ENCODE results near the gene CNTNAP2. TPM values are rescaled to one million over a fixed set of nuclear protein-coding genes. Genes with fewer than 3 reads are reported as not detected.

CNTNAP2 gene
- total and polyA plus RNA-seq, 9 of the 15 experiments (the other 6 are each of a cell fraction or from before 2014, with no cell fraction given) = 0.04 to 0.62 (median 0.09) TPM; not detected in 4

GRCh38 chr7:148319316-148319808 is 2202.8 kb downstream of the CNTNAP2 start:
- no peak for FAIRE-seq
- ATAC-seq = no peak
- BruUV-seq (replicated peaks) = no TSS peak
- in situ Hi-C loops (cut with MboI) = no loop called here
- no peaks in the 10 kb centered on the region for H3K79me2 ChIP-seq (ENCODE audit: control insufficient read depth, insufficient read depth, low read length)
- H4K20me1 ChIP-seq (replicated peaks; ENCODE audit: control insufficient read depth, insufficient read depth, low read length) = no peaks in the 10 kb centered on the region
- TF ChIP-seq CBX8 (IDR thresholded peaks at IDR 0.05; ENCODE audit: borderline replicate concordance, extremely low read depth, low read depth, low read length, poor library complexity, severe bottlenecking) (no peak), HMGXB4 (CRISPR knock-in tag; IDR thresholded peaks at IDR 0.05) (no peak)
- H3K9ac ChIP-seq (ENCODE audit: insufficient read depth in 1 of 2, low read depth in 2 of 2, low read length in 2 of 2) = no peak overlapping the region
- ChIA-PET CTCF (ENCODE audit: low intra/inter-chr PET ratio) (no interaction called here), POLR2A (no interaction called here)
- H3K36me3 ChIP-seq (ENCODE audit: control insufficient read depth, insufficient read depth, low read length) = no peaks in the 10 kb centered on the region
- H3K9me1 ChIP-seq (ENCODE audit: control insufficient read depth, insufficient read depth, low read length) = no peaks in the 10 kb centered on the region
- no peak overlapping the region for H2AFZ ChIP-seq (ENCODE audit: low read depth, low read length)
- 0% methylated on average over 6 of the region's 6 CpGs for WGBS (ENCODE audit: insufficient coverage, low coverage, missing lambda C conversion rate)
- no peak for DNase-seq (ENCODE audit: extremely low read depth in 1 of 4, low spot score in 3 of 4)
- H3K27me3 ChIP-seq (ENCODE audit: control insufficient read depth in 2 of 2, insufficient read depth in 2 of 2, low read length in 2 of 2) = peaks cover 0 to 11% of the 10 kb centered on the region in 2 experiments; a peak in 3 of 5 replicates
- intact Hi-C loops (cut with micrococcal nuclease) = no loop called here
- no peaks in the 10 kb centered on the region for H3K4me1 ChIP-seq (replicated peaks in 1 of 2; ENCODE audit: control insufficient read depth in 2 of 2, insufficient read depth in 2 of 2, low read length in 2 of 2)
- H3K9me3 ChIP-seq (replicated peaks; ENCODE audit: control insufficient read depth, insufficient read depth, low read depth, low read length) = no peaks in the 10 kb centered on the region
- no peak overlapping the region for H3K4me2 ChIP-seq (ENCODE audit: insufficient read depth, low read length)
- H3K27ac ChIP-seq (ENCODE audit: extremely low read depth, low read depth, low read length) = no peak overlapping the region
- no peak overlapping the region for H3K4me3 ChIP-seq

GRCh38 chr7:148325208-148325607 is 2208.6 kb downstream of the CNTNAP2 start:
- no peak overlapping the region for H3K4me2 ChIP-seq (ENCODE audit: insufficient read depth, low read length)
- FAIRE-seq (no peak), DNase-seq (ENCODE audit: extremely low read depth in 1 of 4, low spot score in 3 of 4) (no peak), ATAC-seq (no peak)
- no peak overlapping the region for H2AFZ ChIP-seq (ENCODE audit: low read depth, low read length)
- no peaks in the 10 kb centered on the region for H3K9me1 ChIP-seq (ENCODE audit: control insufficient read depth, insufficient read depth, low read length)
- no peaks in the 10 kb centered on the region for H4K20me1 ChIP-seq (replicated peaks; ENCODE audit: control insufficient read depth, insufficient read depth, low read length)
- intact Hi-C loops (cut with micrococcal nuclease) (no loop called here), in situ Hi-C loops (cut with MboI) (no loop called here)
- BruUV-seq (replicated peaks) = no TSS peak
- no peak overlapping the region for H3K4me3 ChIP-seq
- H3K79me2 ChIP-seq (ENCODE audit: control insufficient read depth, insufficient read depth, low read length) = no peaks in the 10 kb centered on the region
- no peaks in the 10 kb centered on the region for H3K4me1 ChIP-seq (replicated peaks in 1 of 2; ENCODE audit: control insufficient read depth in 2 of 2, insufficient read depth in 2 of 2, low read length in 2 of 2)
- no peaks in the 10 kb centered on the region for H3K9me3 ChIP-seq (replicated peaks; ENCODE audit: control insufficient read depth, insufficient read depth, low read depth, low read length)
- ChIA-PET POLR2A (no interaction called here), CTCF (ENCODE audit: low intra/inter-chr PET ratio) (no interaction called here)
- WGBS (ENCODE audit: insufficient coverage, low coverage, missing lambda C conversion rate) = 0% methylated on average over 3 of the region's 3 CpGs
- no peak overlapping the region for H3K9ac ChIP-seq (ENCODE audit: insufficient read depth in 1 of 2, low read depth in 2 of 2, low read length in 2 of 2)
- no peaks in the 10 kb centered on the region for H3K36me3 ChIP-seq (ENCODE audit: control insufficient read depth, insufficient read depth, low read length)
- H3K27me3 ChIP-seq (ENCODE audit: control insufficient read depth in 2 of 2, insufficient read depth in 2 of 2, low read length in 2 of 2) = peaks cover 0 to 20% of the 10 kb centered on the region in 2 experiments; a peak in 2 of 5 replicates
- no peak overlapping the region for H3K27ac ChIP-seq (ENCODE audit: extremely low read depth, low read depth, low read length)
- no peak for TF ChIP-seq DIDO1 (tag; IDR thresholded peaks at IDR 0.05; ENCODE audit: low read depth)
- TF ChIP-seq HMBOX1 (IDR thresholded peaks at IDR 0.05) = no peak
- no peak for TF ChIP-seq ASH1L (IDR thresholded peaks at IDR 0.05; ENCODE audit: borderline replicate concordance, low read depth, partially characterized antibody)
- no peak for TF ChIP-seq MTA3 (IDR thresholded peaks at IDR 0.05; ENCODE audit: borderline replicate concordance)
- TF ChIP-seq HIVEP1 (CRISPR knock-in tag; IDR thresholded peaks at IDR 0.05) = no peak
- no peak for TF ChIP-seq USF2 (CRISPR knock-in tag; IDR thresholded peaks at IDR 0.05)
- no peak for TF ChIP-seq DEAF1 (CRISPR knock-in tag; IDR thresholded peaks at IDR 0.05)
